NK-92 (cell line): ENCODE measurements around the gene ECHDC3.
"Not testable (repeated sequence)": the region's sequence is repeated elsewhere in the genome, so short reads cannot be mapped to it uniquely, and the experiment has no call there.

Experiments used
- DNase-seq: peaks from one replicate; lab custom pipeline; 2025; ENCODE audit not compliant: unreplicated experiment; lab: John Stamatoyannopoulos, UW

ECHDC3 gene, protein sequence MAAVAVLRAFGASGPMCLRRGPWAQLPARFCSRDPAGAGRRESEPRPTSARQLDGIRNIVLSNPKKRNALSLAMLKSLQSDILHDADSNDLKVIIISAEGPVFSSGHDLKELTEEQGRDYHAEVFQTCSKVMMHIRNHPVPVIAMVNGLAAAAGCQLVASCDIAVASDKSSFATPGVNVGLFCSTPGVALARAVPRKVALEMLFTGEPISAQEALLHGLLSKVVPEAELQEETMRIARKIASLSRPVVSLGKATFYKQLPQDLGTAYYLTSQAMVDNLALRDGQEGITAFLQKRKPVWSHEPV

DNA sequence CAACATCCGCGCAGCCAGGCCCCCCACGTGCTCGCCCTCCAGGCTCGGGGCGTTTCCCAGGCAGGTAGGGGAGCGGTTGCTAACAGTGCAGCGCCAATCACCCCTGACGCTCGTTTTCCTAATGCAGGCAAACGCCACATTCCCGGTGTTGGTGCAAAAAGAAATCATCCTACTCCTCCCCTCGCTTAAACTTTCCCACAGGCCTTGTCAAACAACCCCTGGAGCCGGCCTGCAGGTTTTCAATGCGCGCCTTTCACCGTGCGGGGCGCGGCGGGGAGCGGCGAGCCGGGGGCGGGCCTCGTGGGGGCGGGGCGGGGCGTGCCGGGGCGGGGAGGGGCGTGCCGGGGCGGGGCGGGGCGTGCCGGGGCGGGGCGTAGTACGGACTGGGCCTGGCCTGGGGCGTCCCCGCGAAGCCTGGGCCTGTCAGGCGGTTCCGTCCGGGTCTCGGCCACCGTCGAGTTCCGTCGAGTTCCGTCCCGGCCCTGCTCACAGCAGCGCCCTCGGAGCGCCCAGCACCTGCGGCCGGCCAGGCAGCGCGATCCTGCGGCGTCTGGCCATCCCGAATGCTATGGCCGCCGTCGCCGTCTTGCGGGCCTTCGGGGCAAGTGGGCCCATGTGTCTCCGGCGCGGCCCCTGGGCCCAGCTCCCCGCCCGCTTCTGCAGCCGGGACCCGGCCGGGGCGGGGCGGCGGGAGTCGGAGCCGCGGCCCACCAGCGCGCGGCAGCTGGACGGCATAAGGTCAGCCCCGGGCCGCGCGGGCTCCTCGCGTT, at the start of gene ECHDC3:
Gene ECHDC3 (plus strand): TSS at position 374 of the 770 bp plus-strand sequence. CDS start 195 bp downstream, at position 569.
- no peak for DNase-seq

DNA sequence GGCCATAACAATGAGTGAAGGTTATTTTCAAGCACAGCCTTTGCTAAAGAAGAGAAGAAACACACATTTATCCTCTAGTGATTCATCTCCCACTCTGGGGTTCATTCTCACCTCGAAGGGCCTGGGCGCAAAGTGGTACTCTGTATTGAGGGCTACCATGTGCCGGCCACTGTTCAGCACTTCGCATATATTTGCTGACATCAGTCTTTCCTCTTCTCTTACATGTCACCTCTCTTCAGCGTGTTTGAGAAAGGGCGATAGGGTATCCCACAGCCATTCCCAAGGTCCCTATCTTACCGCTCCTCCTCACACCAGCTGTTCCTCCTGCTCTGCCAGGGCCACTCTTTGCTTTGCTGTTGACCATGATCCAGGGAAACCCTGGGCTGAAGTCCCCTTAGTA, 48.8 kb upstream of the ECHDC3 start:
- DNase-seq, result no peak

DNA sequence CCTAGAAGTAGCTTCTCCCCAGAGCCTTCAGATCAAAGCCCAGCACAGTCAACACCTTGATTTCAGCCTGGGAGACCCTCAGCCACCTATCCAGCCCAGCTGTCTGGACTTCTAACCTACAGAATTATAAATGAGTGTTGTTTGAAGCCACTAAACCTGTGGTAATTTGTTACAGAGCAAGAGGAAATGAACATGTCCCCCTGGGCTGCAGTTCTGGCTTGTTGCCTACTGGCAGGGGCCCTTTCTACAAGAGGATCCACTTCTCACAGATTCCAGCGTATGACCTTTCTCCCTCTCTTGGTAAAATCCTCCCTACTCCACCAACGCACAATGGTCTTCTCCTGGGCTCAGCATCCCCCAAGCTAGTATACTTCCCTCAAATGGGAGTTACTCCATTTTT, 46.4 kb upstream of the ECHDC3 start:
- no peak for DNase-seq

DNA sequence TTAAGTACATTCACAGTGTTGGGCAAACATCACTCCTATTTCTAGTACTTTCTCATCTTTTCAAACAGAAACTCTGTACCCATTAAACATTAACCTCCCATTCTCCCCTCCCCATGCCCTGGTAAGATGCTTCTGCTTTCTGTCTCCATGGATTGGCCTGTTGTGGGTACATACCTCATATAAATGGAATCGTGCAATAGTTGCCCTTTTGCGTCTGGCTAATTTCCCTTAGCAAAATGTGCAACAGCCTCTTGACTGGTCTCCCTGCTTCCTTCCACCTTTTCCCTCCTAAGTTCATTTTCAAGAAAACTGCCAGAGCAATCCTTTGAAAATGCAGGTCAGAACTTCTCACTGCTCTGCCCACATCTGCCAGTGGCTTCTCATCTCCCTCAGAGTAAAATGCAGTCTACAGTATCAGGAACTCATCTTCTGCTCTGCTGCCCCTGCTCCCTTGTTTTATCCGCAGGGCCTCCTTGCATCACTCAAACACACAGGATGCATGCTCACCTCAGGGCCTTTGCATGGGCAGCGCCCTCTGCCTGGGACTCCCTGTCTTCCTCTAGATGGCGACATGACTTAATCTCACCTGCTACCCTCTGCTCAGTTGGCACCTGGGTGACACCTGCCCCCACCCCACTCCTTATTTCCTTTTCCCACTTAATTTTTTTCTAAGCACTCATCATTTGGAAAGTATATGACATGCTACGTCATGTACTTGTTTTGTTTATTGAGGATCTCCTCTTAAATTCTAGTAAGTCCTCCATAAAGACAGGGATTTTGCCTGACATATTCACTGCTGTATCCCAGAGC, 44.3 kb upstream of the ECHDC3 start:
- DNase-seq, result no peak

DNA sequence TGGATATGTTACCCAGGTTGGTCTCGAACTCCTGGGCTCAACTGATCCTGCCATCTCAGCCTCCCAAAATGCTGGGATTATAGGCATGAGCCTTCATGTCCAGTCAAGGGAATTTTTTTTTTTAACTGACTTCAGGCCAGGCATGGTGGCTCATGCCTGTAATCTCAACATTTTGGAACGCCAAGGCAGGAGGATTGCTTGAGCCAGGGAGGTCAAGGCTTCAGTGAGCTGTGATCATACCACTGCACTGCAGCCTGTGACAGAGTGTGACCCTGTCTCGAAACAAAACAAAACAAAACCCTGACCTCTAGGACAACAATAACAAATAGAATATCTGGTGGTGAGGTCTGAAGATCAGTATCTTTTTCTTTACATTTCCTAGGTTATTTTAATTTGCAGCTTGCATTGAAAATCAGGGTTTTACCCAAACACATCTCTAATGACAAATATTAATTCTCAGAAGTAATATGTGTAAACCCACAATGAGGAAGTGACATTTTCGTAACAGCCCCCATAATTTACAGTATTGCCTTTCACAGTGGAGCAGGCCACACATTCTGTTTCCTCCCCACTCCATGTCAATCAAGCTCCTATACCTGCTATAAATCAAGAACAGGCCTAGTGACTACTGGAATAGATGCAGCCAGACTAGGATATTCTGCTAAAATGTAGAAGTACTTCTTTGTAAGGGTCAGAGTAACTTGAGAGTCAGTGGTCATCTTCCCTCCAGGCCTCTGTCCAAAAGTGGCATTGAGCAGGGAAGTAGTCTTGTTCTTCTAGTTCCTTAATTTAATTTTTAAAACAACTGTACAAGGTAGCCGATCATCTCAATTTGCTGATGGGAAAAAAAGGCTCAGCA, 43.3 kb upstream of the ECHDC3 start:
- DNase-seq, result no peak

DNA sequence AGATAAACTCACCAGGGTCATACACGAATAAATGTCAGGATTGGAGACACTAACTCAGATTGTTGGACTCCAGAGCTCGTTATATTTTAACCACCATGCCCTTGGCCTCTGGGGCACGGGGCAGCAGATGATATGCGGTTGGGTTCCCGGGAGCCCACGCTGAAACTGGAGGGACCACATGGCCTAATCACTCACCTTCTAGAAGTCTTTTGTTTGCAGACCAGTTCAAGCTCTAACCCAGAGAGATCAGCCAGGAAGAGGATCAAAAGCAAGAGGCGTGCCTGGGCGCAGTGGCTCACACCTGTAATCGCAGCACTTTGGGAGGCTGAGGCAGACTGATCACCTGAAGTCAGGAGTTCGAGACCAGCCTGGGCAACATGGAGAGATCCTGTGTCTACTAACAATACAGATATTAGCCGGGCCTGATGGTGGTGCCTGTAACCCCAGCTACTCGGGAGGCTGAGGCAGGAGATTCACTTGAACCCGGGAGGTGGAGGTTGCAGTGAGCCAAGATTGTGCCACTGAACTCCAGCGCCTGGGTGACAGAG, 42.6 kb upstream of the ECHDC3 start:
- no peak for DNase-seq

DNA sequence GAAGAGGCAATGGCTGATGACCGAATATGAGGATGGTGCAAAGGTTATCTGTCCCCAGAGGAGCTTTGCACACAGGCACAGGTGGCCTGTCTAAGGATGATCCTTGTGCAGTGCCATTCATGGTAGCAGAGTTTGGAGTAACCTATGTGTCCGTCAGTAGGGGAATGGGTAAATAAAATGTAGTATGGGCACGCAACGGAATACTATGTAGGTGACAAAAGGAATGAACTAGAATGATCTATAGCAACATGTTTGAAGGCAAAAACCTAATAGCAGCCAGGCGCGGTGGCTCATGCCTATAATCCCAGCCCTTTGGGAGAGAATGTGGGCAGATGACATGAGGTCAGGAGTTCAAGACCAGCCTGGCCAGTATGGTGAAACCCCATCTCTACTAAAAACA, 41.6 kb upstream of the ECHDC3 start:
- DNase-seq, result no peak

DNA sequence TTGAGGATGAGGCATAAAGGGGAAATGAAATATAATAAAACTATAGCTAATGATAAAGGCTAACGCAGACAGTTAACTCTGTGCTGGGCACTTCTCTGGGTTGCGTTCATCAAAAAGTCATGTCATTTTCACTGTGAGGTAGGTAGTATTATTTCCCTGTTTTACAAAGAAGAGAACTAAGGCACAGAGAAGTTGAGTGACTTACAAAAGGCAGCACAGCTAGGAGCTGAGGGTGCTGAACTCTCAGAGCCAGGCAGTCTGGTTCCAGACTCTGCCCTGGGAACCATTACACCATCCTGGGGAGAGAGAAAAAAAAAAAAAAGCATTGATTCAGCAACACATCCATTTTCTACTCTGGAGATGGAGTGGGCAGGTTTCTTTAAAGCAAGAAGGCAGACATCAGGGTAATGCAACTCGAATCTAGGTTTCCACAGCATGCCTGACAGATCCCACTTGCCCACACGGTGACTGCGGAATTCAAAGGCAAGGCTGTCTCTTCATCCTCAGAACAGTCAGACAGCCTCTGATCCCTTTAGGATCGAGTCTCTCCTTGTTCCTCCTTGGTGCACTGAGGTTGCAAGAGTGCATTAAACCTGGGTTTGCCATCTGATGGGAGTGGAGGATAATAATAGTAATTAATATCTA, 40.6 kb upstream of the ECHDC3 start:
- DNase-seq, result no peak

DNA sequence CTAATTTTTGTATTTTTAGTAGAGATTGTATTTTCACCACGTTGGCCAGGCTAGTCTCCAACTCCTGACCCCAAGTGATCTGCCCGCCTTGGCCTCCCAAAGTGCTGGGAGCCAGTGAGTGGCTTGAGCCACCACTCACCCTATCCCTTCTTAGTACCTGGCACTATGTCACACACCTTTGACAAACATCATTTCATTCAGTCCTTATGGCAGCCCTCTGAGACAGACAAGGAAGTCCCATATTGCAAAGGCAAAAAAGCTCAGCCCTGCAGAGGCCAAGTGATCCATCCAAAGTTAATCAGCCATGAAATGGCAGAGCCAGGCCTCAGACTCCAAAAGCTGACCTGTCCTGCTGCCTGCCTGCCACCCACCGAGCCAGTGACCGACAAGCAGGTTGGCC, 39.9 kb upstream of the ECHDC3 start:
- no peak for DNase-seq

DNA sequence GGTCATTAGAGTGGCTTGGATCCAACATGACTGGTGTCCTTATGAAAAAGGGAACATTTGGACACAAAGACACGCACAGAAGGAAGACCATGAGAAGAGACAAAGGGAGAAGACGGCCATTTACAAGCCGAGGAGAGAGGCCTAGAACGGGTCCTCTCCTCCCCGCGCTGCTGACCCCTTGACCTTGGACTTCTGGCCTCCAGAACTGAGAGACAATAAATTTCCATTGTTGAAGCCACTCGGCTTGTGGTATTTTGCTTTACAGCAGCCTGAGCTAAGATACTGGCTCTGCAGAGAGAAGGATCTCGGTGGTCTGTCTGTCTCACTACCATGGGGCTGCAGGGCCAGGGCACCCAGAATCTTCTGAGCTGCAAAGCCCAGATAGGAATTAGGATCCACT, 38.1 kb upstream of the ECHDC3 start:
- no peak for DNase-seq

DNA sequence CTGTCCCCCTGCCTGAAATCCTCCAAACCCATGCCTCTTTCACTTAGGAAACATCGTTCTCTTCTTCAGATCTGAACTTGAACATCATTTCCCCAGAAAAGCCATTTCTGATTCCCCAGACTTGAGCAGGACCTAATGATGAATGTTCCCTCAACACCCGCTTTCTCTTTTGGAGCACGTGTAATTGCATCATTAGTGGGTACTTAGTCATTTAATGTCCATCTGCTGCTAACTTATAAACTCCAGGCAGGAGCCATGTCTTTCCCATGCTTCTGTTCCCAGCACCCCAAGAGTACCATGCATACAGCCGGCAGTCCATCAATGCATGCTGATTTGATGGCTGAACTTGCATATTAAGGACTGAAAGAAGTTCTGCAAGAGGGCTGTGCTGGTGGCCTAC, 36.5 kb upstream of the ECHDC3 start:
- DNase-seq, result no peak

DNA sequence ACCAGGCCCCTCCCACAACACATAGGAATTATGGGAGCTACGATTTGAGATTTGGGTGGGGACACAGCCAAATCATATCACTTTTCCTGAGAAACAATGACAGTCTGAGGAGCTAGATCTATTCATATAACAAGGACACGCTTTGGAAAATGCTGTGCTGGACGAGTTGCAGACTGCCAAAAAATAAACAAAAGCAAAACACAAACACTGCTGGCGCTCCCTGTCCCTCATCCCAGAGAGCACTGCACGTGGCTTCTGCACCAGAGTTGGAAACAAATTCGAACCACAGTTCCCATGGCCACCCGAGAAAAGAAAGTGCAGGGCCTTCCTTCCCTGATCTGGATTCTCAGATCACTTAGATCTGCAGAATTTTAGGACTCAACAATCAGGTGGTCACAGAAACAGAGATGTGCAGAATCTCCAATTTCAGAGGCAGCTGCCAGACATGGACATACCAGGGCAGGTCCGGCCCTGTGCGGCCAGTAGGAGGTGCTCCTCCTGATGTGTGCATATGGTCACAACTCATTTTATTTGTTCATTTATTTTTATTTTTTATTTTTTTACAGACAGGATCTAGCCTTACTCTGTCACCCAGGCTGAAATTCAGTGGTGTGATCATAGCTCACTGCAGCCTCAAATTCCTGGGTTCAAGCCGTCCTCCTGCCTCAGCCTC, 35.2 kb upstream of the ECHDC3 start:
- no peak for DNase-seq

DNA sequence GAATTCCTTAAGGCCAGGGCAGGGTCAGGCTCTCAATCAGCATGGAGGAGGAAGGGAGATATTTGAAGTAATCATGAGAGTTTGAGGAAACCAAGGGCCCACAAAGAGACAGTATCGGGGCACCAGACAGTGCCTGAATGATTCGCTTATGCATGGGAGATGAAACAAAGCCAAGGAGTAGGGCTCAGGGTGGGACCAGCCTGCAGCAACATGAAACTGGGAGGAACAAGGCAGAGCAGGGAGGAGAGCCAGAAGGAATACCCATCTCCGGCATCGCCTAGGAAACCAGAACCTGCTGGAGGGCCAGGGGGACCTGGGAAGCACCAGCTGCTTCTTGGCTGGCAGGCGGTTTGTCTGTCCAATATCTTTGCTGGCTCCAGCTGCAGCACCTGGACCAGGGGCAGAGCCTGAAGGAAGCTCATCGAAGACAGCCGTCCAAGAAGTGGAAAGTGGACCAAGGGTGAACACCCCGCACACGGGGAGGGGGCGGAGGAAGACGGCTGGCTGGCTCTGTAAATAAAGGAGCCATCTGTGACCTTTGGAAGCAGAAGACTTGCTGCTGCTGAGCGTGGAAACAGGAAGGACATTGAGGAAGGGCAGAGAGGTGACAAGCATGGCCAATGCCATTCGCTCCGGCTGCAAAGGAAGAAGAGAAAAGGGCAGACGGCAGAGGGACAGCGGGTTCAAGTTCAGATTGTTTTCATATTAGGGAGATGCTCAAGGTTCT, 34.4 kb upstream of the ECHDC3 start:
- no peak for DNase-seq

DNA sequence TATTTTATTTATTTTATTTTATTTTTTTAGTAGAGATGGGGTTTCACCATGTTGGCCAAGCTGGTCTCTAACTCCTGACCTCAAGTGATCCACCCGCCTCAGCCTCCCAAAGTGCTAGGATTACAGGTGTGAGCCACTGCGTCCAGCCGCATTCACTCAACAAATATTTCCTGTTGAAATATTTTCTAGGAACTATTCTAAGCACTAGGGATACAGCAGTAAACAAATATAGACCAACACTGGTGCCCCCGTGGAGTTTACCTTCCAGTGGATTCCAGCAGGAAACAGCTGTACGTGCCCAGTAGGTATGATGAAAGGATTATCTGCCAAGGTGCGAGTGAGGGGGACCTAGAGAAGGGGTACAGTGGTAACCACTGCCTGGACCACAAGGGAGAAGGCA, 33.4 kb upstream of the ECHDC3 start:
- DNase-seq, result not testable (repeated sequence)

DNA sequence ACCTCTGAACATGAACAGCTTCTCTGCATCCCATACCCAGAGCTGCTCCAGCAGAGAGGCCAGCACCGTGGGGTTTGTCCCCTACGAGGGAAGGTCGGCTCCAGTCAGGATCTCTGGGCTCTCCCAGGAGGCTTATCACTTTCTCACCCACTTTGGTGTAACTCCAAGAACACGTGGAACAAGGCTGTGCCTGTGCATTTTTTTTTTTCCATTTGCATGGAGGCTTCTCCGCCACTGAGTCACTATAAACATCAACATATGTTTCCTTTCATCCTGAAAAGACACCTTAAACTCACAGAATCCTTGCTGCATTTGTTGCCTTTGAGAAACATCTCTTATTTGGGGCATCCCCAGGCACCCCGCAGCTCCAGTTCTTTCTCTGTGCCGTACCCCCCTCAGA, 29.4 kb upstream of the ECHDC3 start:
- DNase-seq, result no peak

DNA sequence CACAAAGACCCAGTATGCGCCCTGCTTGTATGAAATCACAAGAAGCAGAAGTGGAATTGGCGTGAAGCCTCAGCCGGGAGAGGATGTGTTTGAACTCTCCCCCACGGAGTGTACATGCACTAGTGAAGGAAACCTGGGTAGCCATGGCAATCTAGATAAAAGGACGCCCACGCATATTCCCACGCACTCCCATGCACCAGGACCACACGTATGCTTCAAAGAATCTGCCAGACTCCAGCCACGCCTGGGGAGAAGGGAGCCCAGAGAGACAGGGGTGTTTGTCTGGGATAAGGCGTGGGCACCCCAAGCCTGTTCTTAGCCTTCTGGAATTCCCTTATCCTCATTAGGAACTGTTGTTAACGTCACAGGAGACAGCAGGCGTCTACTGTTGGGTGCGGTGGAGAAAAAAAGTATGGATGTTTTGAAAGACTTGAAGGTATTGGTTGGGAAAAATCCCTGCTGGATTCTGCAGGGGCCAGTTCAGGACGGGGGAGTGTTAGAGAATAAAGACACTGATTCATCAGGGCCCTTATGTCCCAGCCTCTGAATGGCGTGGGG, 28.9 kb upstream of the ECHDC3 start:
- DNase-seq, result no peak

DNA sequence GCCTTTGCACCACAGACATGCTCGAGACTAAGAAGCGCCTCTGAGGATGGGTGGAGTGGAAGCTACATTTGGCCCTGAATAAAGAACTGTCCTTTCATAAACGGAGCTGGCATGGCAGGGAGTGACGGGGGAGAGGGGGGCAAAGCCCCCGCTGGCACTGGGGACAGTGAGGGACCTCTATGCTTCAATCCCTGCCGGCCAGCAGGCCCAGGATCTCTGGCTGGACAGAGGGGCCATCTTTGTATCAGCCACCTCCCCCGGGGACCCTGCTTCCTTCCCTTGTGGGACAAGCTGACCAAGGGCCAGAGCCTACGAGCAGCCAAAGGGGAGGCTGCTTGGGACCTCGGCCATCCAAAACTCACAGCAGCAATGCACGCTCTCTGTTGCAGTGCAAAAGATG, 28.2 kb upstream of the ECHDC3 start:
- no peak for DNase-seq

DNA sequence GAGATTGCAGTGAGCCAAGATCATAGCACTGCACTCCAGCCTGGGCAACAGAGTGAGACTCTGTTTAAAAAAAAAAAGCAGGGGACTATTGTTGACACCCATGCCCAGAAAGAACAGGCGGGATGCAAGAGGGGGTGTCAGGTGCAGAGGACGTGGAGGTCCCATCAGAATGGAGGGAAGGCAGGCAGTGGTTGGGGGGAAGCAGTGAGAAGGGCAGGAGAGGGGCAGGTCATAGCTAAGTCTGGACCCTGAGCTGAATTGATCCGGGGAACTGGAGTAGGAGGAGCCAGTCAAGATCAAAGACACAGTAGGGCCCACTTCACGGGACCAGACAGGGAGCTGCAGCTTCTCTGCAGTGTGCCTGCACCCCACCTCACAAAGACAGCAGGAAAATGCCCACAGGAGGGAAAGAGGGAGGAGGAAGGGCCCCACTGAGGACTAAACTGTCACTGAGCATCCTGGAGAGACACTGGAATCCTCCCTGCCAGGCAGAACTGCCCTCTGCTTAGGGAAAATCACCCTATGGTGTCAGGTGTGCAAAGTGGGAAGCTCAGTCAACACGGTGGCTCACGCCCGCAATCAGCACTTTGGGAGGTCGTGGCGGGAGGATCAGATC, 27.3 kb upstream of the ECHDC3 start:
- DNase-seq, result no peak
